T-helper 1 cell (primary cell): Measurements from ENCODE around the gene TARP.
"Not testable (repeated sequence)": the region's sequence is repeated elsewhere in the genome, so short reads cannot be mapped to it uniquely, and the experiment has no call there.

ENCODE experiments used
- DNase-seq, 5 donors: peaks; one replicate each; pipeline ENCODE4 v3.0.0-alpha.2; 2012 to 2020

Gene TARP

GRCh38 chr7:38259157-38259556 is 14.3 kb downstream of the TARP start:
- not testable (repeated sequence) for DNase-seq

GRCh38 chr7:38257350-38257677 is 16.1 kb downstream of the TARP start:
- no peak for DNase-seq

- not testable (repeated sequence) for DNase-seq
These were observed 23.6 kb downstream of the TARP start for GRCh38 chr7:38249849-38250248.

GRCh38 chr7:38248069-38248567 is 25.3 kb downstream of the TARP start:
- DNase-seq: no peak

GRCh38 chr7:38245409-38245977 is 27.9 kb downstream of the TARP start:
- no peak for DNase-seq

GRCh38 chr7:38244516-38244915 is 28.9 kb downstream of the TARP start:
- DNase-seq: no peak

GRCh38 chr7:38243345-38243744 is 30.1 kb downstream of the TARP start:
- not testable (repeated sequence) for DNase-seq

GRCh38 chr7:38242814-38243213 is 30.6 kb downstream of the TARP start:
- no peak for DNase-seq

GRCh38 chr7:38241071-38241470 is 32.4 kb downstream of the TARP start:
- no peak for DNase-seq

GRCh38 chr7:38239129-38239528 is 34.3 kb downstream of the TARP start:
- DNase-seq: not testable (repeated sequence)

GRCh38 chr7:38235606-38236005 is 37.8 kb downstream of the TARP start:
- DNase-seq: no peak

GRCh38 chr7:38234759-38235158 is 38.7 kb downstream of the TARP start:
- not testable (repeated sequence) for DNase-seq

- peak; percentile 33 to 95 (median 49) for DNase-seq
These were observed 40.7 kb downstream of the TARP start for GRCh38 chr7:38232502-38233366.

- no peak for DNase-seq
These were observed 43.4 kb downstream of the TARP start for GRCh38 chr7:38229884-38230642.

- DNase-seq: no peak
These were observed 44.0 kb downstream of the TARP start for GRCh38 chr7:38229386-38229785.

- no peak for DNase-seq
These were observed 49.0 kb downstream of the TARP start for GRCh38 chr7:38224392-38224791.

- DNase-seq: no peak
These were observed 50.1 kb downstream of the TARP start for GRCh38 chr7:38223306-38223705.

GRCh38 chr7:38222481-38223096 is 50.8 kb downstream of the TARP start:
- DNase-seq: peak in 2 of 5 donors; percentile 28 to 71

GRCh38 chr7:38220452-38220851 is 53.0 kb downstream of the TARP start:
- peak in 1 of 5 donors; percentile 71 for DNase-seq

GRCh38 chr7:38217672-38218071 is 55.8 kb downstream of the TARP start:
- no peak for DNase-seq

- DNase-seq: peak; percentile 44 to 81 (median 67)
These were observed 57.4 kb downstream of the TARP start for GRCh38 chr7:38215735-38216670.

GRCh38 chr7:38215115-38215514 is 58.3 kb downstream of the TARP start:
- DNase-seq: no peak
